Mesenchymal stem cell (in vitro differentiated cells and primary cell): ENCODE data around the gene KCNA2.

Experiments used
- DNase-seq: peaks from one replicate; pipeline ENCODE4 v3.0.0-alpha.2; 2013
- H2AFZ ChIP-seq: one replicate; pipeline ENCODE4 v1.6.1; 2013; ENCODE audit warnings: low read depth, mild to moderate bottlenecking, control low read depth, inconsistent platforms, low read length, moderate library complexity
- H2AK5ac ChIP-seq: 2 replicates; pipeline ENCODE4 v1.6.1; 2013; ENCODE audit warnings: low read length, moderate library complexity, mild to moderate bottlenecking, inconsistent platforms; ENCODE audit not compliant: severe bottlenecking
- H2BK120ac ChIP-seq: one replicate; pipeline ENCODE4 v1.6.1; 2013; ENCODE audit warnings: low read depth, mild to moderate bottlenecking, inconsistent platforms, low read length, moderate library complexity
- H2BK12ac ChIP-seq, 2 experiments: one replicate each; pipeline ENCODE4 v1.6.1; 2013; ENCODE audit warnings: inconsistent platforms in 2 of 2, low read length in 2 of 2, mild to moderate bottlenecking in 2 of 2, moderate library complexity in 2 of 2, control low read depth in 1 of 2
- H2BK15ac ChIP-seq: one replicate; pipeline ENCODE4 v1.6.1; 2013; ENCODE audit warnings: mild to moderate bottlenecking, low read depth, inconsistent platforms; ENCODE audit not compliant: poor library complexity, severe bottlenecking
- H2BK5ac ChIP-seq: 2 replicates; pipeline ENCODE4 v1.6.1; 2013; ENCODE audit warnings: low read depth, mild to moderate bottlenecking, low read length, control low read depth, inconsistent platforms; ENCODE audit not compliant: poor library complexity, severe bottlenecking
- H3K14ac ChIP-seq, 2 experiments: one replicate each; pipeline ENCODE4 v1.6.1; 2013; ENCODE audit warnings: inconsistent platforms in 2 of 2, low read length in 2 of 2, control low read depth in 1 of 2, mild to moderate bottlenecking in 1 of 2, moderate library complexity in 1 of 2
- H3K18ac ChIP-seq, 2 experiments: one replicate each; pipeline ENCODE4 v1.6.1; 2013; ENCODE audit warnings: inconsistent platforms in 2 of 2, low read length in 2 of 2, control low read depth in 1 of 2, low read depth in 1 of 2, mild to moderate bottlenecking in 1 of 2
- H3K23ac ChIP-seq, 2 experiments: one replicate each; pipeline ENCODE4 v1.6.1; 2013; ENCODE audit warnings: inconsistent platforms in 2 of 2, low read length in 2 of 2, mild to moderate bottlenecking in 2 of 2, moderate library complexity in 2 of 2, control low read depth in 1 of 2
- H3K27ac ChIP-seq: 2 replicates; pipeline ENCODE4 v1.5.1; 2013; ENCODE audit warnings: mild to moderate bottlenecking, moderate library complexity, low read length, control low read depth, inconsistent platforms; ENCODE audit not compliant: poor library complexity, severe bottlenecking
- H3K27me3 ChIP-seq, 2 experiments: 2 replicates each; pipeline versions ENCODE4 v1.6.1 to v1.7.0; 2013; ENCODE audit warnings: low read length in 2 of 2, mild to moderate bottlenecking in 2 of 2, moderate library complexity in 2 of 2, control low read depth in 1 of 2, inconsistent platforms in 1 of 2; ENCODE audit not compliant: control insufficient read depth in 1 of 2, insufficient read depth in 1 of 2
- H3K36me3 ChIP-seq, 2 experiments: 2 replicates each; pipeline versions ENCODE4 v1.6.1 to v1.7.0; 2013; ENCODE audit warnings: low read length in 2 of 2, control low read depth in 1 of 2, inconsistent platforms in 1 of 2, low read depth in 1 of 2, mild to moderate bottlenecking in 1 of 2; ENCODE audit not compliant: insufficient read depth in 2 of 2, control insufficient read depth in 1 of 2
- H3K4ac ChIP-seq, 2 experiments: one replicate each; pipeline ENCODE4 v1.6.1; 2013; ENCODE audit warnings: inconsistent platforms in 2 of 2, low read length in 2 of 2, mild to moderate bottlenecking in 2 of 2, moderate library complexity in 2 of 2, control low read depth in 1 of 2, low read depth in 1 of 2
- H3K4me1 ChIP-seq: 2 replicates; pipeline ENCODE4 v1.6.1; 2013; ENCODE audit warnings: low read depth, low read length, control low read depth; ENCODE audit not compliant: control insufficient read depth, insufficient read depth
- H3K4me2 ChIP-seq: 2 replicates; pipeline ENCODE4 v1.6.1; 2013; ENCODE audit warnings: low read length, mild to moderate bottlenecking, inconsistent platforms; ENCODE audit not compliant: poor library complexity, severe bottlenecking
- H3K4me3 ChIP-seq, 2 experiments: 2 replicates each; pipeline versions ENCODE4 v1.5.1 to v1.7.0; 2013; ENCODE audit warnings: low read length in 2 of 2, mild to moderate bottlenecking in 2 of 2, control low read depth in 1 of 2, low read depth in 1 of 2; ENCODE audit not compliant: insufficient read depth in 1 of 2
- H3K79me1 ChIP-seq: replicated peaks from 2 replicates; pipeline ENCODE4 v1.6.1; 2013; ENCODE audit warnings: mild to moderate bottlenecking, control low read depth, low read length, inconsistent platforms; ENCODE audit not compliant: poor library complexity, severe bottlenecking
- H3K9ac ChIP-seq: 2 replicates; pipeline ENCODE4 v1.7.0; 2013; ENCODE audit warnings: mild to moderate bottlenecking, low read length, moderate library complexity
- H3K9me3 ChIP-seq: 2 replicates; pipeline ENCODE4 v1.7.0; 2013; ENCODE audit warnings: mild to moderate bottlenecking, low read length; ENCODE audit not compliant: control insufficient read depth
- H4K8ac ChIP-seq: one replicate; pipeline ENCODE4 v1.6.1; 2013; ENCODE audit warnings: inconsistent platforms, mild to moderate bottlenecking, low read length, moderate library complexity
- H4K91ac ChIP-seq: one replicate; pipeline ENCODE4 v1.6.1; 2013; ENCODE audit warnings: mild to moderate bottlenecking, low read length, inconsistent platforms
- WGBS: methylation state at CpG from one replicate; pipeline ENCODE4 v1.1.7; 2013; ENCODE audit warnings: mixed read lengths; 5-methylcytosine and 5-hydroxymethylcytosine counted together

The KCNA2 gene

GRCh38 chr1:110601332-110601731 is 4.8 kb downstream of the KCNA2 start:
- Histone ChIP-seq H2BK12ac (no peak overlapping the region), H3K4ac (no peak overlapping the region), H2BK5ac (no peak overlapping the region), H3K4me3 (no peak overlapping the region), H3K18ac (no peak overlapping the region), H3K4me1 (peaks cover 5% of the 10 kb centered on the region), H3K23ac (no peak overlapping the region), H3K27me3 (peaks cover 34 to 83% of the 10 kb centered on the region in 2 experiments), H2AFZ (no peak overlapping the region), H2BK120ac (no peak overlapping the region), H3K4me2 (no peak overlapping the region), H3K27ac (no peak overlapping the region), H3K9me3 (no peaks in the 10 kb centered on the region), H3K9ac (no peak overlapping the region), H4K91ac (no peak overlapping the region), H3K36me3 (no peaks in the 10 kb centered on the region), H2BK15ac (no peak overlapping the region), H3K79me1 (no peaks in the 10 kb centered on the region), H2AK5ac (no peak overlapping the region), H4K8ac (no peak overlapping the region), H3K14ac (no peak overlapping the region)
- WGBS = 47% methylated on average over 5 of the region's 5 CpGs
- no peak for DNase-seq

GRCh38 chr1:110600716-110601115 is 5.4 kb downstream of the KCNA2 start:
- no peak overlapping the region for H2AK5ac ChIP-seq
- WGBS = 89% methylated on average over 3 of the region's 3 CpGs
- H3K4me3 ChIP-seq = no peak overlapping the region

GRCh38 chr1:110597966-110598365 is 8.2 kb downstream of the KCNA2 start:
- 82% methylated on average over 5 of the region's 5 CpGs for WGBS
- H3K4me1 ChIP-seq = no peaks in the 10 kb centered on the region

More at GRCh38 chr1:110600716-110601115, 5.4 kb downstream of the KCNA2 start:
- H3K36me3 ChIP-seq = no peaks in the 10 kb centered on the region
- H3K9me3 ChIP-seq = no peaks in the 10 kb centered on the region
- H2AFZ ChIP-seq = no peak overlapping the region
- no peak overlapping the region for H2BK12ac ChIP-seq
- peaks cover 29 to 81% of the 10 kb centered on the region in 2 experiments for H3K27me3 ChIP-seq
- no peak overlapping the region for H4K91ac ChIP-seq
- no peak overlapping the region for H3K23ac ChIP-seq
- H3K18ac ChIP-seq = no peak overlapping the region
- no peak overlapping the region for H3K4me2 ChIP-seq
- no peaks in the 10 kb centered on the region for H3K79me1 ChIP-seq
- H2BK120ac ChIP-seq = no peak overlapping the region
- no peaks in the 10 kb centered on the region for H3K4me1 ChIP-seq
- no peak overlapping the region for H2BK15ac ChIP-seq
- DNase-seq = no peak
- H3K9ac ChIP-seq = no peak overlapping the region
- H3K14ac ChIP-seq = no peak overlapping the region
- H3K4ac ChIP-seq = no peak overlapping the region
- no peak overlapping the region for H2BK5ac ChIP-seq
- H4K8ac ChIP-seq = no peak overlapping the region
- no peak overlapping the region for H3K27ac ChIP-seq

GRCh38 chr1:110596312-110596711 is 9.8 kb downstream of the KCNA2 start:
- DNase-seq = no peak
- no peak overlapping the region for H3K23ac ChIP-seq
- no peaks in the 10 kb centered on the region for H3K79me1 ChIP-seq
- no peak overlapping the region for H4K91ac ChIP-seq
- no peak overlapping the region for H3K18ac ChIP-seq
- peaks cover 0 to 63% of the 10 kb centered on the region in 2 experiments for H3K27me3 ChIP-seq
- H2AFZ ChIP-seq = no peak overlapping the region
- no peak overlapping the region for H3K4me2 ChIP-seq
- no peak overlapping the region for H4K8ac ChIP-seq
- H3K14ac ChIP-seq = no peak overlapping the region
- H2BK120ac ChIP-seq = no peak overlapping the region
- H3K4me1 ChIP-seq = no peaks in the 10 kb centered on the region
- no peaks in the 10 kb centered on the region for H3K9me3 ChIP-seq
- no peak overlapping the region for H2BK15ac ChIP-seq
- H2AK5ac ChIP-seq = no peak overlapping the region
- no peak overlapping the region for H3K9ac ChIP-seq
- WGBS = 66% methylated on average over 2 of the region's 2 CpGs
- no peak overlapping the region for H3K4ac ChIP-seq
- H2BK5ac ChIP-seq = no peak overlapping the region
- H3K36me3 ChIP-seq = no peaks in the 10 kb centered on the region
- no peak overlapping the region for H2BK12ac ChIP-seq
- H3K27ac ChIP-seq = no peak overlapping the region
- no peak overlapping the region for H3K4me3 ChIP-seq

More at GRCh38 chr1:110597966-110598365, 8.2 kb downstream of the KCNA2 start:
- H3K23ac ChIP-seq = no peak overlapping the region
- no peaks in the 10 kb centered on the region for H3K79me1 ChIP-seq
- no peak overlapping the region for H2BK5ac ChIP-seq
- H3K9me3 ChIP-seq = no peaks in the 10 kb centered on the region
- H2AFZ ChIP-seq = no peak overlapping the region
- DNase-seq = no peak
- no peak overlapping the region for H3K9ac ChIP-seq
- H3K4me2 ChIP-seq = no peak overlapping the region
- H2BK15ac ChIP-seq = no peak overlapping the region
- no peak overlapping the region for H3K27ac ChIP-seq
- no peak overlapping the region for H2AK5ac ChIP-seq
- no peak overlapping the region for H3K4me3 ChIP-seq
- H2BK120ac ChIP-seq = no peak overlapping the region
- H3K36me3 ChIP-seq = no peaks in the 10 kb centered on the region
- no peak overlapping the region for H4K8ac ChIP-seq
- no peak overlapping the region for H3K4ac ChIP-seq
- H4K91ac ChIP-seq = no peak overlapping the region
- no peak overlapping the region for H3K18ac ChIP-seq
- no peak overlapping the region for H2BK12ac ChIP-seq
- H3K14ac ChIP-seq = no peak overlapping the region
- H3K27me3 ChIP-seq = peaks cover 7 to 64% of the 10 kb centered on the region in 2 experiments
